Lower leg skin (tissue), 4 donors: Measurements from ENCODE around the gene CMC1. TPM values are rescaled to one million over a fixed set of nuclear protein-coding genes. Genes with fewer than 3 reads are reported as not detected.
A peak's percentile ranks its signal among the peaks of the same experiment; 100 is the strongest.

Source experiments
- DNase-seq, 2 donors: peaks; one replicate each; pipeline ENCODE4 v3.0.0-alpha.2; 2019; ENCODE audit warnings: low spot score in 2 of 2
- H3K4me3 ChIP-seq: fragments of 200-600 bp; sonication (generic); 2 replicates; pipeline ENCODE4 v1.5.1; 2017; ENCODE audit warnings: mild to moderate bottlenecking, low read depth; ENCODE audit not compliant: poor library complexity, severe bottlenecking
- CTCF ChIP-seq, 3 donors: fragments of 450-650 bp; IDR thresholded peaks; one replicate each; pipeline ENCODE4 v1.5.1; 2016; ENCODE audit warnings: antibody characterized with exemption in 3 of 3, mild to moderate bottlenecking in 3 of 3, moderate library complexity in 2 of 3
- POLR2A ChIP-seq, 2 donors: fragments of 450-650 bp; IDR thresholded peaks; one replicate each; pipeline ENCODE4 v1.6.1; 2016 to 2017; ENCODE audit warnings: antibody characterized with exemption in 2 of 2, mild to moderate bottlenecking in 1 of 2, moderate library complexity in 1 of 2
- WGBS, 2 donors: methylation state at CpG; one replicate each; pipeline ENCODE4 v1.1.5; 2018; 5-methylcytosine and 5-hydroxymethylcytosine counted together
- intact Hi-C: fragments of 100-400 bp; cut with DNase I; formaldehyde crosslinking; loops from one replicate; pipeline ENCODE4 v1.15.0; 2023; ENCODE audit warnings: low total_unique reads
- total RNA-seq, 4 donors: library from RNA; depleted of rRNA; stranded (reverse); fragments of >200 nt; gene quantifications; one replicate each; pipeline ENCODE4 v1.1.0, GENCODE V29; 2016

The CMC1 gene
- total RNA-seq, 4 donors from 2014 or later: 2.4 to 8.4 (median 5.9) TPM

GRCh38 chr3:28328188-28329151 is 87.1 kb downstream of the CMC1 start:
- TF ChIP-seq POLR2A (IDR thresholded peaks at IDR 0.05): no peak
- peak in 1 of 3 donors; percentile 58 for TF ChIP-seq CTCF (IDR thresholded peaks at IDR 0.05)
- WGBS, 2 donors: 81 to 87% methylated on average over 4 of the region's 4 CpGs
- intact Hi-C loops: no loop called here
- DNase-seq: no peak
- no peak overlapping the region for H3K4me3 ChIP-seq

DNA sequence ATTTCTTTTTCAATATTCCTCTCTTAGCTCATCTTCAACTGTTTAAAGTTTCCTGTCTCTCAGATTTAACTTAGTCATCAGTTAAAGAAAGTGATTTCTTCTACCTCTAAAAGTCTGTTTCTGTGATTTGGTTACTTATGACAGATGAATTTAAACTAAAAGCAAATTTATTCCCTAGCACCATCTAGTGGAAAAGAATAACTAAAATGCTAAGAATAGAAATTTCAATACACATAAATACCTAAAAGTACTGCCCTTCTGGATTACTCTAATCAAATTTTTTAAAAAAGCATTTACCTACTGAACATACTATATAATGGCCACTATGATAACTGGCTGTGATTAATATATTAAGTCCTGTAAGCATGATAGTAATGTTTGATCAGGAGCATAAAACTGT is 93.1 kb downstream of the CMC1 start:
- no peak overlapping the region for H3K4me3 ChIP-seq
- no peak for DNase-seq
- TF ChIP-seq CTCF (IDR thresholded peaks at IDR 0.05) (no peak), POLR2A (IDR thresholded peaks at IDR 0.05) (no peak)
- intact Hi-C loops: no loop called here

DNA sequence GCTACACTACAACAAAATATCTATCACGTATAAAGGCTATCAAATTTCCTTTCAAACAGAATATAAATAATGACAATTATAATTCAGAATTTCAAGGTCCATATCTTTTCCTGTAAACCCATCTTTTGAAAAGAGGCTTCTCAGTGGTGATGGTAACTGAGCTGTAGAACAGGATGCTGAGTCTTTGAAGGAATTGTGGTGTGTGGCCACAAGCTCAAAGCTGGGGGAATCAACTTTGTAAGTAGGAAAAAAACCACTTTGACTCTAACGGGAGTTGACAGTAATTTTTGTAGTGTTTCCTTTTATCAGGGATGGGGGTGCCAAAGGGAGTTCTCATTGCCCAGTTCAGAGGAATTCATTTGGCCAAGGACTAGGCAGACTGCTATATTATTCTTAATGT is 93.8 kb downstream of the CMC1 start:
- no peak for DNase-seq
- WGBS, 2 donors: 72 to 82% methylated on average over 2 of the region's 2 CpGs
- no peak overlapping the region for H3K4me3 ChIP-seq
- intact Hi-C loops: no loop called here
- TF ChIP-seq CTCF (IDR thresholded peaks at IDR 0.05) (no peak), POLR2A (IDR thresholded peaks at IDR 0.05) (no peak)

GRCh38 chr3:28337230-28337629 is 95.8 kb downstream of the CMC1 start:
- TF ChIP-seq POLR2A (IDR thresholded peaks at IDR 0.05): no peak
- TF ChIP-seq CTCF (IDR thresholded peaks at IDR 0.05): no peak
- DNase-seq: no peak
- no peak overlapping the region for H3K4me3 ChIP-seq
- intact Hi-C loops: no loop called here

GRCh38 chr3:28343144-28343543 is 101.7 kb downstream of the CMC1 start:
- no peak for TF ChIP-seq POLR2A (IDR thresholded peaks at IDR 0.05)
- no peak for TF ChIP-seq CTCF (IDR thresholded peaks at IDR 0.05)
- DNase-seq: no peak
- intact Hi-C loops: no loop called here
- no peak overlapping the region for H3K4me3 ChIP-seq

DNA sequence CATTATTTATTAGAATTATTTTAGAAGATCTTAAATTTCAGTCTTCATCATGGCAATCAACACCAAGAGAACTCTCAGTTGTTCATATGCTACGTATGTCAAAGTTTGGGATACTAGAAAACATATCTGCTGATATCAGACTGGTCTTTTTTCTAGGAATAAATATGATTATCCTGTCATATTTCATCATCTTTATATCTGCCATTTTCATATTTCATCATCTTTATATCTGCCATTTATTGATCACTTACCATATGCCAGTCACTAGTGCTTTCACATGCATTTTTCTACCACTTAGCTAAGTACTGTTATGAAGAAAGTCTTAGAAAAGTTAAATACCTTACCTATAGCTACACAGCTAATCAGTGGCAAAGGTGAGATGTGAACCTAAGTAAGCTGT is 104.3 kb downstream of the CMC1 start:
- no peak for TF ChIP-seq POLR2A (IDR thresholded peaks at IDR 0.05)
- no peak for TF ChIP-seq CTCF (IDR thresholded peaks at IDR 0.05)
- 89 to 95% methylated on average over 1 of the region's 1 CpG for WGBS, 2 donors
- no peak overlapping the region for H3K4me3 ChIP-seq
- intact Hi-C loops: no loop called here
- no peak for DNase-seq
